SK-N-SH treated with all-trans-retinoic acid at 6 μM for 48 hours (cell line): ENCODE data around the gene TSHZ1.
"Not testable (repeated sequence)": the region's sequence is repeated elsewhere in the genome, so short reads cannot be mapped to it uniquely, and the experiment has no call there.

Source experiments
- ATAC-seq: fragments of 200-7000 bp; cut with Tn5 transposase; 3 replicates; pipeline ENCODE4 v1.9.1; 2020; ENCODE audit warnings: mild to moderate bottlenecking, moderate library complexity
- ARNTL ChIP-seq: fragments of 450-650 bp; formaldehyde crosslinking; IDR thresholded peaks from 2 replicates; pipeline ENCODE4 v1.5.0; 2020; ENCODE audit warnings: low read depth, mild to moderate bottlenecking, moderate library complexity, borderline replicate concordance
- BACH2 ChIP-seq: fragments of 250-450 bp; sonication (Bioruptor Pico); IDR thresholded peaks from 2 replicates; pipeline ENCODE4 v1.9.0; 2021; ENCODE audit warnings: mild to moderate bottlenecking, borderline replicate concordance
- CREB5 ChIP-seq: fragments of 250-450 bp; sonication (Bioruptor Pico); IDR thresholded peaks from 2 replicates; pipeline ENCODE4 v1.5.1; 2020; ENCODE audit warnings: low read depth, mild to moderate bottlenecking, moderate library complexity
- CSDC2 ChIP-seq: fragments of 250-450 bp; sonication (Bioruptor Pico); IDR thresholded peaks from 2 replicates; pipeline ENCODE4 v1.5.0; 2020; ENCODE audit warnings: mild to moderate bottlenecking, moderate library complexity
- CSRNP3 ChIP-seq: fragments of 250-450 bp; sonication (Bioruptor Pico); IDR thresholded peaks from 2 replicates; pipeline ENCODE4 v1.5.1; 2021; ENCODE audit warnings: mild to moderate bottlenecking, moderate library complexity
- ESRRG ChIP-seq: fragments of 250-450 bp; sonication (Bioruptor Pico); IDR thresholded peaks from 2 replicates; pipeline ENCODE4 v1.6.1; 2021; ENCODE audit warnings: mild to moderate bottlenecking
- GLIS3 ChIP-seq: fragments of 250-450 bp; sonication (Bioruptor Pico); IDR thresholded peaks from 2 replicates; pipeline ENCODE4 v1.5.0; 2020; ENCODE audit warnings: mild to moderate bottlenecking, moderate library complexity
- ISL1 ChIP-seq: fragments of 250-450 bp; sonication (Bioruptor Pico); IDR thresholded peaks from 2 replicates; pipeline ENCODE4 v2.1.2; 2022; ENCODE audit warnings: mild to moderate bottlenecking, moderate library complexity
- OSR1 ChIP-seq: fragments of 250-450 bp; sonication (Bioruptor Pico); IDR thresholded peaks from 2 replicates; pipeline ENCODE4 v1.8.0; 2022; ENCODE audit warnings: moderate library complexity, mild to moderate bottlenecking, inconsistent platforms
- PATZ1 ChIP-seq: fragments of 250-450 bp; sonication (Bioruptor Pico); IDR thresholded peaks from 2 replicates; pipeline ENCODE4 v1.8.0; 2020; ENCODE audit warnings: mild to moderate bottlenecking, moderate library complexity, borderline replicate concordance
- POU6F1 ChIP-seq: fragments of 250-450 bp; sonication (Bioruptor Pico); IDR thresholded peaks from 2 replicates; pipeline ENCODE4 v1.8.0; 2021; ENCODE audit warnings: low read depth, mild to moderate bottlenecking, moderate library complexity, borderline replicate concordance
- PPARA ChIP-seq: fragments of 250-450 bp; sonication (Bioruptor Pico); IDR thresholded peaks from 2 replicates; pipeline ENCODE4 v1.5.0; 2020; ENCODE audit warnings: mild to moderate bottlenecking, borderline replicate concordance
- RARB ChIP-seq: fragments of 250-450 bp; sonication (Bioruptor Pico); IDR thresholded peaks from 2 replicates; pipeline ENCODE4 v1.8.0; 2021; ENCODE audit warnings: mild to moderate bottlenecking, moderate library complexity
- SNAI2 ChIP-seq: fragments of 250-450 bp; sonication (Bioruptor Pico); IDR thresholded peaks from 2 replicates; pipeline ENCODE4 v1.5.0; 2020; ENCODE audit warnings: mild to moderate bottlenecking, moderate library complexity
- TCF4 ChIP-seq: fragments of 250-450 bp; sonication (Bioruptor Pico); IDR thresholded peaks from 2 replicates; pipeline ENCODE4 v1.8.0; 2021; ENCODE audit warnings: mild to moderate bottlenecking, moderate library complexity, borderline replicate concordance
- TOX ChIP-seq: fragments of 250-450 bp; sonication (Bioruptor Pico); IDR thresholded peaks from 2 replicates; pipeline ENCODE4 v1.8.0; 2021; ENCODE audit warnings: mild to moderate bottlenecking, moderate library complexity, borderline replicate concordance
- TSHZ2 ChIP-seq: fragments of 250-450 bp; sonication (Bioruptor Pico); IDR thresholded peaks from 2 replicates; pipeline ENCODE4 v1.5.0; 2020; ENCODE audit warnings: mild to moderate bottlenecking, moderate library complexity
- ZC3H10 ChIP-seq: fragments of 250-450 bp; sonication (Bioruptor Pico); IDR thresholded peaks from 2 replicates; pipeline ENCODE4 v1.5.1; 2021; ENCODE audit warnings: mild to moderate bottlenecking, moderate library complexity
- ZFP3 ChIP-seq: fragments of 250-450 bp; sonication (Bioruptor Pico); IDR thresholded peaks from 2 replicates; pipeline ENCODE4 v1.5.0; 2020; ENCODE audit warnings: mild to moderate bottlenecking, moderate library complexity
- ZFP30 ChIP-seq: fragments of 450-650 bp; formaldehyde crosslinking; IDR thresholded peaks from 2 replicates; pipeline ENCODE4 v1.5.0; 2022; ENCODE audit warnings: mild to moderate bottlenecking, moderate library complexity
- ZNF565 ChIP-seq: fragments of 450-650 bp; formaldehyde crosslinking; conservative IDR thresholded peaks from 2 replicates; pipeline ENCODE4 v1.5.0; 2020; ENCODE audit warnings: low read depth, mild to moderate bottlenecking, moderate library complexity
- ZNF70 ChIP-seq: fragments of 450-650 bp; formaldehyde crosslinking; IDR thresholded peaks from 2 replicates; pipeline ENCODE4 v1.5.0; 2020; ENCODE audit warnings: mild to moderate bottlenecking, moderate library complexity
- ZNF8 ChIP-seq: fragments of 450-650 bp; formaldehyde crosslinking; IDR thresholded peaks from 2 replicates; pipeline ENCODE4 v1.5.0; 2020; ENCODE audit warnings: mild to moderate bottlenecking, moderate library complexity

The TSHZ1 gene

GRCh38 chr18:75183973-75184493 lies 26.6 kb upstream of the TSHZ1 start:
- TF ChIP-seq TCF4 (CRISPR knock-in tag), result no peak
- TF ChIP-seq ZNF8, result no peak
- TF ChIP-seq ARNTL (CRISPR knock-in tag), result no peak
- no peak for TF ChIP-seq ZNF565 (CRISPR knock-in tag)
- no peak for TF ChIP-seq ESRRG (CRISPR knock-in tag)
- no peak for TF ChIP-seq RARB
- no peak for TF ChIP-seq SNAI2 (CRISPR knock-in tag)
- no peak for TF ChIP-seq BACH2

GRCh38 chr18:75185460-75185859 lies 25.1 kb upstream of the TSHZ1 start:
- no peak for ATAC-seq
- TF ChIP-seq PATZ1 (CRISPR knock-in tag) (no peak), POU6F1 (CRISPR knock-in tag) (no peak), ISL1 (CRISPR knock-in tag) (no peak), TCF4 (CRISPR knock-in tag) (no peak), PPARA (CRISPR knock-in tag) (no peak), ESRRG (CRISPR knock-in tag) (no peak), BACH2 (no peak), OSR1 (CRISPR knock-in tag) (no peak), TOX (no peak), SNAI2 (CRISPR knock-in tag) (no peak), GLIS3 (CRISPR knock-in tag) (no peak), ARNTL (CRISPR knock-in tag) (no peak), RARB (no peak), ZC3H10 (CRISPR knock-in tag) (no peak), CSDC2 (CRISPR knock-in tag) (no peak), ZNF8 (no peak)

More at GRCh38 chr18:75183973-75184493, 26.6 kb upstream of the TSHZ1 start:
- no peak for ATAC-seq

GRCh38 chr18:75187702-75188101 lies 22.9 kb upstream of the TSHZ1 start:
- not testable (repeated sequence) for ATAC-seq

GRCh38 chr18:75189696-75190095 lies 20.9 kb upstream of the TSHZ1 start:
- no peak for ATAC-seq
- TF ChIP-seq CSRNP3 (CRISPR knock-in tag) (no peak), ZFP3 (no peak), GLIS3 (CRISPR knock-in tag) (no peak), PATZ1 (CRISPR knock-in tag) (no peak), ZNF565 (CRISPR knock-in tag) (no peak), PPARA (CRISPR knock-in tag) (no peak), CREB5 (CRISPR knock-in tag) (no peak), ARNTL (CRISPR knock-in tag) (no peak), CSDC2 (CRISPR knock-in tag) (no peak), TSHZ2 (CRISPR knock-in tag) (no peak), ZNF70 (no peak), TCF4 (CRISPR knock-in tag) (no peak), RARB (no peak), BACH2 (no peak), POU6F1 (CRISPR knock-in tag) (no peak), ZFP30 (CRISPR knock-in tag) (no peak), TOX (no peak), ESRRG (CRISPR knock-in tag) (no peak)
